GM12801 (cell line): ENCODE measurements around the gene TACC3.

Experiments
- TF ChIP-seq, protein P1 (sequence below): IDR thresholded peaks from one replicate; pipeline ENCODE4 v1.5.1; 2011; ENCODE audit warnings: control low read depth; ENCODE audit not compliant: insufficient read length; ENCODE audit errors: extremely low read depth

The TACC3 gene

DNA sequence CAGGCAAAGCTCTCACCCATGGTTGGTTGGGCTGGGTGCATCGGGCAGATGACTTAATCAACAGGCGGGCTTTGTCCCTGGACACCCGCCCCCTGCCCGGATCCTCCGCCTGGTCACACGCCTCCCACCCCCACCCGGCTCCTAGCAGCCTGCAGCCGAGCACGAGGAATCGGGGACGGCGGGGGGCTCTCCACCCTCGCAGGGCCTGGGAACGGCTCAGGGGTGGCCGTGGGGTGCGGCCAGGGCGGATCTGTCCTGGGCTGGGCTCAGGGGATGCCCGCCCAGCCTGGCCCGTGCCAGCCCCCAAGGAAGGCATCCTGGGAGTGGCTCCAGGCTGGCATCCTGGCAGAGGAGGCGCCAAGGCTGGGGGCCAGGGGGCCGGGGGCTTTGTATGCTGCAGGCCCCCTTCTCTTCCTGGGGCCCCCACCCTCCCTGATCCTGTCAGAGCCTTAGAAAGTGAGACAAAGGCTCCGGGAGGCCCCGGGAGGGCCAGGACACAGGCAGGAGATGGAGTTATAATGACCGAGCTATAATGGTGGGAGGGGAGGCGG, 39.3 kb downstream of the TACC3 start:
- TF ChIP-seq, protein P1, sequence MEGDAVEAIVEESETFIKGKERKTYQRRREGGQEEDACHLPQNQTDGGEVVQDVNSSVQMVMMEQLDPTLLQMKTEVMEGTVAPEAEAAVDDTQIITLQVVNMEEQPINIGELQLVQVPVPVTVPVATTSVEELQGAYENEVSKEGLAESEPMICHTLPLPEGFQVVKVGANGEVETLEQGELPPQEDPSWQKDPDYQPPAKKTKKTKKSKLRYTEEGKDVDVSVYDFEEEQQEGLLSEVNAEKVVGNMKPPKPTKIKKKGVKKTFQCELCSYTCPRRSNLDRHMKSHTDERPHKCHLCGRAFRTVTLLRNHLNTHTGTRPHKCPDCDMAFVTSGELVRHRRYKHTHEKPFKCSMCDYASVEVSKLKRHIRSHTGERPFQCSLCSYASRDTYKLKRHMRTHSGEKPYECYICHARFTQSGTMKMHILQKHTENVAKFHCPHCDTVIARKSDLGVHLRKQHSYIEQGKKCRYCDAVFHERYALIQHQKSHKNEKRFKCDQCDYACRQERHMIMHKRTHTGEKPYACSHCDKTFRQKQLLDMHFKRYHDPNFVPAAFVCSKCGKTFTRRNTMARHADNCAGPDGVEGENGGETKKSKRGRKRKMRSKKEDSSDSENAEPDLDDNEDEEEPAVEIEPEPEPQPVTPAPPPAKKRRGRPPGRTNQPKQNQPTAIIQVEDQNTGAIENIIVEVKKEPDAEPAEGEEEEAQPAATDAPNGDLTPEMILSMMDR = no peak

- TF ChIP-seq, protein P1 = no peak
Measured at GRCh38 chr4:1761130-1761689, 39.9 kb downstream of the TACC3 start.

DNA sequence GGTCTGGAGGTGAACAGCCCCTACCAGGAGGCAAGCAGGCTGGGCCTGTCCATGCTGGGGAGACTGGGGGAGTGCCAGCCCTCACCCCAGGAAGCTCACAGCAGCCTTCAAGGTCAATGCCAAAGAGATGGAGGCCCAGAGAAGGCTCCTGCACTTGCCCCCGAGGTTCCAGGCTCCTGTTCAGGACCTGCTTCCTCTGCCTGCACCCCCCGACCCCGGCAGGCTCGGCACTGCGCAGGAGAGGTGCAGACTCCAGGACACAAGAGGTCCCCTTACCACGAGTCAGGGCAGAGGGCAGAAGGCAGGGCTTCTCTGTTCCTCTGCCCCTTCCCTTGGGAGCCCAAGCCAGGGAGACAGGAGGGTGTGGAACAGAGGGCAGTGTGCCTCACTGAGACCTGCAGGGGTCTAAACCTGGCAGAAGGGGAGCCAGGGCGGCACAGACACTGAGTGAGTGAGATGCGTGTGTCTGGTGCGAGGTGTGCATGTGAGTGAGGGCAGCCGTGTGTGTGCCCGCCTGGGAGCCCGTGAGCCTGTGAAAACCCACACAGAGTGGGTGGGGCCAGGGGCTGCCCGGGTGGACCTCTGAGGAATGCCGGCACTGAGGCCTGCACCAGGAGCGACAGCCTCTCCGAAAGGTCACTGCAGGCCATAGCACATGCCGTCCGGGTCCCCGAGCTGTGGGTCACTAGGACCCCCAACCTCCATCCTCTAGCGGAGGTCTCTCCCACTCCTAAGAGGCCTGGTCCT, 41.1 kb downstream of the TACC3 start:
- TF ChIP-seq, protein P1 = no peak

DNA sequence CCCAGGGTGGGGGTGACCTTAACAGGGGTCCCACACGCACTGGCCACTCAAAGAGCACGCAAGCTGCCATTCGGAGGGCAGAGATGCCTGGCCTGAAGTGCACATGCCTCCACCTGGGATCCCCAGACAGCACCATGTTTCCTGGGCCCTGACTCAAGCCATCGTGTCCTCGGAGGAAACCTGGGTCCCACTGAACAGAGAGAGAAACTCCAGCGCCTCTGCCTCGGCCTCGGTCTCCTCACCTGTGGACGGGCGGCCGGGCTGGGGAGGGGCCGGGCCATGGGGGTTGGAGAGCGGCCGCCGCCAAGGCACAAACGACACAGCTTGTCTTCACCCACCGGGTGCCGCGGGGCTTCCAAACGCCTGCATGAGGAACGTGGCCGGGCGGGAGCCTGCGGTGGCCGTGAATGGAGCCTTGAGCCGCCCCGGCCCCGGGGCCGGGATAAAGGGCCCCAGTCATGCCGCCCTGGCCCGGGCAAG, 41.8 kb downstream of the TACC3 start:
- TF ChIP-seq, protein P1 = no peak

DNA sequence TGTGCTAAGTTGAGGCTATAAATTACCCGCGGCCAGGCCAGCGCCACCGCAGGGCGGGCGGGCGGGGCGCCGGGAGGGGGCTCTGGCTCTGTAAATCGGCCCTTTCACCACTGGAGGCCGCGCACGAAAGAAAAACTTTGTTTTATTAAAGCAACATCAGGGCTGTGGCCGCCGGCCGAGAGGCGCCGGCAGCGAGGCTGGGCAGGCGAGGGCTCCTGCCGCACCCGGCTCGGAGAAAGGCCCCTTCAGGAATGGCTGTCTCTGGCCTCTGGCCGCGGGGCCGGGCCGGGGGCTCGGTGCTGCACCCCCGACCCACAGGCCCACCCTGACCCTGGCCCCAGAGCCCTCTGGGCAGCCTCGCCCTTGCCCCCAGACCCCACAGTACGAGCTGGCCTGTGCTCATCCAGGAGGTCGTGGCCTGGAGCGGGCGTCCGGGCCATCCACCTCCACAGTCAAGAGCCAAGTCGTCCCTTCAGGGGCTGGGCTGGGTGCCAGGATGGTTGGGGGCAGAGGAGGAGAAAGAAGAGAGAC, 42.3 kb downstream of the TACC3 start:
- TF ChIP-seq, protein P1 = no peak

DNA sequence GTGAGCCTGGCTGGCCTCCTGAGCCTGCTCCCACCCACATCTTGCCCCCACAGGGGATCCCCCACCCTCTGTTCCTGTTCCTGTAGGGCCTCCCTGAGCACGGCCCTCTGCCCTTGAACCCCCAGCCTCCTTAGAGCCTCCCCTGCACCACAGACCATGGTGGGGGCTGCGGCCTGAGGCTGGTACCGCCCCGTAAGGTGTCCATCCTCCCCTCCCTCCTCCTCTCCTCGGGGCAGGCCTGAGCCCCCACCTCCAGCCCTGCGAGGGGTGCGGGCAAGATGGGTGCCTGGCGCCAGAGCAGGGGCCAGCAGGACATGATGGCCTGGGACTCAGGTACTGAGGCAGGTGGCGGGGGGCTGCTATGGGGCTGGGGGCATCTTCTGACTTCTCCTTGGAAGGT, 43.3 kb downstream of the TACC3 start:
- TF ChIP-seq, protein P1 = no peak

DNA sequence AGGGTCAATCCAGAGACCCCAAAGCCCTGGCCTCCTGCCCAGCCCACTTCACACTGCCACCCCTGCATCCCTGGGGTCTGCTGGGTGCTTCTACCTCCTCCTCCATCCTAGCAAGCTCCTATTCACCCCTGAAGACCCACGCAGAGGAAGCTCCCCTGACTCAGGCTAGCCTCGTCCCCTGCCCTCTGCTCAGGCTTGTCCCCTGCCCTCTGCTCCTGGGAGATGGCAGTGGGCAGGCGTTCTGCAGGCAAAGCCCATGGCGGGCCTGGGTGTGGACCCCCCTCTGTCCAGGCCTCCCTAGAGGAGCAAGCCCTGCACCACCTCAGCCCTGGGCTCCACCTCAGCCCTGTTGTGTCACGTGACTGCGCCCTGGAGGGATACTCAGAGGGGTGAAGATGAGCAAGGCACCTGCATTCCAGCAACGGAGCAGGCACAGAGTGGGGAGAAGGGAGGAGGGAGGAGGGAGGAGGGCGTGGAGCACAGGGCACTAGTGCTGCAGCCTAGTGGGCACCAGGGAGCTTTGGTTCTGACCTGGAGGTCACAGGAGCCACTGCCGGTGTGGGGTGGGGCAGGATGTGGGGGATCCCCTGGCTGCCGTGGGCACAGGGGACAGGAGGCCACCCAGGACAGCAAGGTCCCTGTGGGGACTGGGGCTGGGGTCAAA, 44.2 kb downstream of the TACC3 start:
- TF ChIP-seq, protein P1 = no peak
